T47D (cell line): ENCODE data around the gene ATP5ME.

ENCODE experiments used
- DNase-seq, 2 experiments: peaks; one replicate each; pipeline versions ENCODE4 v3.0.0 to v3.0.0-alpha.2; 2011 to 2012; ENCODE audit warnings: low read depth in 1 of 2, low spot score in 1 of 2
- JUND ChIP-seq: IDR thresholded peaks from 2 replicates; pipeline ENCODE4 v1.6.1; 2012; ENCODE audit warnings: low read depth
- in situ Hi-C: cut with HindIII; loops from 2 replicates; pipeline ENCODE4 v1.10.0; 2016; ENCODE audit warnings: low sequenced_read_pairs, low pct_unique_long_range_greater_than_20kb

The ATP5ME gene

DNA sequence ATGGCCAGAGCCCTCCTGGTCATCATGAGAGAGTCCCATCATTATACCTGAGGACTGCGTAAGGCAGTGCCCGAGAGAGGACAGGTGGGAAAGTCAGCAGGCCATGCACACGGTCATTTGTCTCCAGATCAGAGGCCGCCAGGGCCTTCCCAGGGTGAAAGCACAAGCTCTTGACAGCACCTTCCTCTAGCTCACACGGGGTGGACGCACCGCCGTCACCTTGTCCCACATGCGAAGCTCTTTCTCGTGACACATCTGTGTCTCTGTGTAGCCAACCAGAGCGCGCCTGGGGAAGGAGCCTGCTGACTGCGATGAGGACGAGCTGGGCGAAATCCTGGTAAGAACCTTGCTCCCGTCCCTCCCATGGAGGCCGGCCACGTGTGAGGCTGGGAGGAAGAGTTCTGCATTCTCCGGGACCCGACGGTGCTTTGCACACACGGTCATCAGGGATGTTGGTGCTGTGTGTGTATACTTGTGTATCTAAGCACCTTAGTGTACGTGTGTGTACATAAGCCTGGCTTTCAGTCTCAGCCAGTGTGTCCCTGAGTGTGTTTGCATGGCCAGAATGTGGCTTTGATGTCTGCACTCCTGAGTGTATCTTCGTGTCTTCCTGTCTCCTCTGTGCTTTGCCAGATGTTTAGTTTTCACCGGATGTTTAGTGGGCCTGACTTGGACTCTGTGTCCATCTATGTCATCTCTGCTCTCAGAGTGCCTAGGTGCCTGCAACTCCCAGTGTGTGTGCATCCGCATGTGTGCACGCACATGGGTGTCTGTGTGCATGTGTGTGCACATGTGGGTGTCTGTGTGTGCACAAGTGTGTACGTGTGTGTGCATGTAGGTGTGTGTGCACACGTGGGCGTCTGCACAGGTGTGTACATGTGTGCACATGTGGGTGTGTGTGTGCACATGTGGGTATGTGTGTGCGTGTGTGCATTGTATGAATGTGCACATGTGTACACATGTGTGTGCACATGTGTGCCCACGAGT lies 15.1 kb downstream of the ATP5ME start:
- TF ChIP-seq JUND: no peak
- in situ Hi-C loops: no loop called here
- no peak for DNase-seq

- no peak for DNase-seq
- TF ChIP-seq JUND: no peak
- in situ Hi-C loops: no loop called here
Observed at GRCh38 chr4:657834-658667, 16.0 kb downstream of the ATP5ME start.

DNA sequence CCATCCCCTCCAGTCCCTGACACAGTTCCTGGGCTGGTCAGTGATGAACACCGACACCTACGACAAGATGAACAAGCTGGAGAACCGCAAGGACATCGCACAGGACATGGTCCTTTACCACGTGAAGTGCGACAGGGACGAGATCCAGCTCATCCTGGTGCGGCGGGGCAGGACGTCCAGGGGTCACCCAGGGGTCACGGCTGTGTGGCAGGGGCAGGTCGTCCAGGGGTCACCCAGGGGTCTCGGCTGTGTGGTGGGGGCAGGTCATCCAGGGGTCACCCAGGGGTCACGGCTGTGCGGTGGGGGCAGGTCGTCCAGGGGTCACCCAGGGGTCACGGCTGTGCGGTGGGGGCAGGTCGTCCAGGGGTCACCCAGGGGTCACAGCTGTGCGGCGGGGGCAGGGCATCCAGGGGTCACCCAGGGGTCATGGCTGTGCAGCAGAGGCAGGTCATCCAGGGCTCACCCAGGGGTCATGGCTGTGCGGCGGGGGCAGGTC lies 16.7 kb downstream of the ATP5ME start:
- in situ Hi-C loops: no loop called here
- DNase-seq: no peak
- no peak for TF ChIP-seq JUND

GRCh38 chr4:656436-657337 lies 17.4 kb downstream of the ATP5ME start:
- no peak for DNase-seq

DNA sequence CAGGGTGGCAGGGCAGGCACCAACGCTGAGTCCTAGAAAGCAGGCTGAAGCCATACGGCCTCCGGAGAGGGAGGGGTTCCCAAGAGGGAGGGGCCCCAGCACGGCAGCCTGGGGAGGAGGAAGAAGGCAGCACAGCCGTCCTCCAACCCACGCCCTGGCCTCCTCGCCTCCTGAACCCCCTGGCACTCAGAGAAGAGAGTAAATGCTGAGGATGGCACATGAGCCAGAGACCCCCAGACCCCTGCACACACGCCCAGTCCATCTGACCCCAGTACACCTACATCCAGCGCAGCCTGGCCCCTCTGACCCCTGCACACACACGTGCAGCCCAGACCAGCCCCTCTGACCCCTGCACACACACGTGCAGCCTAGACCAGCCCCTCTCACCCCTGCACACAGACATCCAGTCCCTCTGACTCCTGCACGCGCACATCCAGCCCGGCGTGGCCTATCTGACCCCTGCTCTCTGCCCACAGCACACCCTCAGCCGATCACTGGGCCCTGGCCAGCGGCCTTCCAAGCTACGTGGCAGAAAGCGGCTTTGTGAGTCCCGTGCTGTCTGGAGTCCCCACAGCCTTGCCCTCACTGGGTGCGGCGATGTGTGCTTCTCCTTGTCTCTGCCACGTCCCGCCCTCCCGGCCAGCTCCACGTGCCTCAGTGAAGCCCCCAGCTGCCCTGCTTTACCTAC lies 18.5 kb downstream of the ATP5ME start:
- no peak for DNase-seq
- in situ Hi-C loops: no loop called here
- no peak for TF ChIP-seq JUND

More at GRCh38 chr4:656436-657337, 17.4 kb downstream of the ATP5ME start:
- no peak for TF ChIP-seq JUND
- in situ Hi-C loops: no loop called here

- TF ChIP-seq JUND: no peak
- in situ Hi-C loops: no loop called here
- no peak for DNase-seq
Observed at GRCh38 chr4:654871-655463, 19.1 kb downstream of the ATP5ME start.

GRCh38 chr4:654503-654845 lies 19.6 kb downstream of the ATP5ME start:
- no peak for TF ChIP-seq JUND
- DNase-seq: no peak
- in situ Hi-C loops: no loop called here

DNA sequence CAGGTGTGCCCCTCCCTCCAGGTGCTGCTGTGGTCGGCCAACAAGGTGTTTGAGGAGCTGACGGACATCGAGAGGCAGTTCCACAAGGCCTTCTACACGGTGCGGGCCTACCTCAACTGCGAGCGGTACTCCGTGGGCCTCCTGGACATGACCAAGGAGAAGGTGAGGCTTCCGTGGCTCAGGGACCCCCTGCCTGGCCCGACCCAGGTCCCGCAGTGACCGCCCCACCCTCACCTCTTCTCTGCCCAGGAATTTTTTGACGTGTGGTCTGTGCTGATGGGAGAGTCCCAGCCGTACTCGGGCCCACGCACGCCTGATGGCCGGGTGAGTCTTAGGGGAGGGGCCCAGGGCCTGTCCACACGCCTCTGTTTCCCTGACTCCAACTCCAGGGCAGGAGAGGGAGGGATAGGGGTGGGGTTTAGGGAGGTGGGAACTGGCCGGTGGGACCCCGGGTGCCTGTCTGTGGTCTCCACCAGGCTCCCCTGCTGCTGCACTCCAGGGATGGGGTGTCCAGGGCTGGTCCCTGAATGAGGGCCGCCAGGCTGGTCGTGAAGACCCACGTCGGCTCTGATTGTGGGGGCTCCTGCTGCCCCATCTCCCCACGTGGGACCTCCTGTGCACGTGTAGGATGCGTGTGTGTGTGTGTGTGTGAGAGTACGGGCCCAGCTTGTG lies 20.1 kb downstream of the ATP5ME start:
- TF ChIP-seq JUND: no peak
- no peak for DNase-seq
- in situ Hi-C loops: no loop called here

- no peak for TF ChIP-seq JUND
- no peak for DNase-seq
- in situ Hi-C loops: no loop called here
Observed at GRCh38 chr4:653080-653821, 20.8 kb downstream of the ATP5ME start.
